HCT116 (cell line): Measurements from ENCODE around the gene DRG2. TPM values are rescaled to one million over a fixed set of nuclear protein-coding genes. Genes with fewer than 3 reads are reported as not detected.

ENCODE experiments used
- ATAC-seq: fragments of 200-7000 bp; cut with Tn5 transposase; 2 replicates; pipeline ENCODE4 v1.9.1; 2020; ENCODE audit warnings: mild to moderate bottlenecking, moderate library complexity
- BruUV-seq: library from RNA; stranded (reverse); fragments of 400-500 nt; replicated peaks from 2 replicates; lab custom pipeline; 2021; lab: Mats Ljungman, UMichigan
- CTCF ChIA-PET: fragments of 300-600 bp; sonication (Branson Sonifier 250); formaldehyde crosslinking; loops from one replicate; lab custom pipeline; 2021; ENCODE audit warnings: antibody characterized with exemption; lab: Charles Lee
- POLR2A ChIA-PET: fragments of 300-600, 350-600 bp; sonication (Branson Sonifier 250); formaldehyde crosslinking; loops from one replicate; lab custom pipeline; 2021; ENCODE audit warnings: antibody characterized with exemption; lab: Charles Lee
- RAD21 ChIA-PET, 2 experiments: fragments of 300-600 bp; sonication (Branson Sonifier 250); formaldehyde crosslinking; loops; one replicate each; lab custom pipeline; 2023; ENCODE audit warnings: low total read pairs in 2 of 2; ENCODE audit not compliant: uncharacterized antibody in 2 of 2, unreplicated experiment in 2 of 2, low non-redundant PET in 1 of 2; lab: Charles Lee
- DNase-seq: peaks from one replicate; pipeline ENCODE4 v3.0.0-alpha.2; 2010; ENCODE audit warnings: low read depth, low spot score
- H2AFZ ChIP-seq: fragments of 200-600 bp; shearing (Covaris generic), sonication (generic); 2 replicates; pipeline ENCODE4 v1.6.1; 2017; ENCODE audit warnings: low read depth, mixed run types, mixed read lengths, antibody characterized with exemption, low read length; ENCODE audit not compliant: poor library complexity, severe bottlenecking
- H3K27ac ChIP-seq: 2 replicates; pipeline ENCODE4 v1.5.1; 2012; ENCODE audit warnings: low read depth, low read length
- H3K27me3 ChIP-seq: fragments of 200-600 bp; sonication (generic); 2 replicates; pipeline ENCODE4 v1.6.1; 2016; ENCODE audit warnings: mixed run types, low read length, mixed read lengths; ENCODE audit not compliant: insufficient read depth
- H3K36me3 ChIP-seq, 2 experiments: fragments of 200-500 bp in 1 of 2; fragments of 200-600 bp in 1 of 2; sonication (Bioruptor generic) in 1 of 2; sonication (generic) in 1 of 2; 2 replicates each; pipeline versions ENCODE4 v1.5.1 to v1.6.1; 2014 to 2016; ENCODE audit warnings: low read length in 2 of 2, inconsistent platforms in 1 of 2, mixed read lengths in 1 of 2, mixed run types in 1 of 2; ENCODE audit not compliant: insufficient read depth in 2 of 2, control insufficient read depth in 1 of 2
- H3K4me1 ChIP-seq, 2 experiments: fragments of 200-600 bp in 1 of 2; sonication (generic) in 1 of 2; 2 replicates each; pipeline versions ENCODE4 v1.5.1 to v1.6.1; 2012 to 2017; ENCODE audit warnings: low read length in 2 of 2, inconsistent platforms in 1 of 2, mild to moderate bottlenecking in 1 of 2, mixed read lengths in 1 of 2, mixed run types in 1 of 2, moderate library complexity in 1 of 2; ENCODE audit not compliant: insufficient read depth in 2 of 2, control insufficient read depth in 1 of 2
- H3K4me2 ChIP-seq: fragments of 200-600 bp; sonication (generic); 2 replicates; pipeline ENCODE4 v1.6.1; 2017; ENCODE audit warnings: mixed run types, low read length, mixed read lengths
- H3K4me3 ChIP-seq, 2 experiments: fragments of 200-600 bp in 1 of 2; sonication (generic) in 1 of 2; replicated peaks in 1 of 2; 2 replicates each; pipeline ENCODE4 v1.5.1; 2011 to 2016; ENCODE audit warnings: low read length in 2 of 2, control low read depth in 1 of 2, low read depth in 1 of 2, mild to moderate bottlenecking in 1 of 2, mixed read lengths in 1 of 2, mixed run types in 1 of 2
- H3K79me2 ChIP-seq: fragments of 200-600 bp; sonication (generic); 2 replicates; pipeline ENCODE4 v1.6.1; 2017; ENCODE audit warnings: mild to moderate bottlenecking, mixed run types, low read length, moderate library complexity, mixed read lengths; ENCODE audit not compliant: insufficient read depth
- H3K9ac ChIP-seq: fragments of 200-600 bp; sonication (generic); 2 replicates; pipeline ENCODE4 v1.6.1; 2016; ENCODE audit warnings: low read length, mixed read lengths
- H3K9me2 ChIP-seq: fragments of 200-600 bp; sonication (generic), shearing (Covaris generic); 2 replicates; pipeline ENCODE4 v1.6.1; 2017; ENCODE audit warnings: mixed run types, mild to moderate bottlenecking, moderate library complexity; ENCODE audit not compliant: insufficient read depth
- H3K9me3 ChIP-seq, 2 experiments: fragments of 200-500 bp in 1 of 2; fragments of 200-600 bp in 1 of 2; sonication (Bioruptor generic) in 1 of 2; sonication (generic) in 1 of 2; 2 replicates each; pipeline ENCODE4 v1.6.1; 2014 to 2017; ENCODE audit warnings: low read length in 2 of 2, mixed read lengths in 2 of 2, inconsistent platforms in 1 of 2, low read depth in 1 of 2, mild to moderate bottlenecking in 1 of 2, mixed run types in 1 of 2, moderate library complexity in 1 of 2; ENCODE audit not compliant: control insufficient read depth in 1 of 2, insufficient read depth in 1 of 2
- H4K20me1 ChIP-seq: fragments of 200-600 bp; sonication (generic), shearing (Covaris generic); 2 replicates; pipeline ENCODE4 v1.6.1; 2017; ENCODE audit warnings: mixed run types, mild to moderate bottlenecking, moderate library complexity; ENCODE audit not compliant: insufficient read depth
- CBX3 ChIP-seq: IDR thresholded peaks from 2 replicates; pipeline ENCODE4 v1.6.1; 2012; ENCODE audit warnings: low read depth
- CEBPB ChIP-seq: IDR thresholded peaks from 2 replicates; pipeline ENCODE4 v1.6.1; 2012; ENCODE audit warnings: low read depth
- EGR1 ChIP-seq: IDR thresholded peaks from 2 replicates; pipeline ENCODE4 v1.6.1; 2012; ENCODE audit warnings: low read depth
- ELF1 ChIP-seq: IDR thresholded peaks from 2 replicates; pipeline ENCODE4 v1.6.1; 2012; ENCODE audit warnings: low read depth, borderline replicate concordance
- EZH2 ChIP-seq: fragments of 200-600 bp; sonication (generic); IDR thresholded peaks from 2 replicates; pipeline ENCODE4 v1.6.1; 2017; ENCODE audit warnings: antibody characterized with exemption, mixed run types
- EZH2phosphoT487 ChIP-seq: fragments of 200-600 bp; IDR thresholded peaks from 2 replicates; pipeline ENCODE4 v1.6.1; 2018; ENCODE audit warnings: antibody characterized with exemption, borderline replicate concordance
- FOSL1 ChIP-seq: IDR thresholded peaks from 2 replicates; pipeline ENCODE4 v1.6.1; 2012; ENCODE audit warnings: low read depth
- MAX ChIP-seq: IDR thresholded peaks from 2 replicates; pipeline ENCODE4 v1.6.1; 2012
- POLR2A ChIP-seq: IDR thresholded peaks from 2 replicates; pipeline ENCODE4 v1.7.0; 2011; ENCODE audit warnings: borderline replicate concordance; ENCODE audit not compliant: insufficient read depth, insufficient read length; ENCODE audit errors: extremely low read depth
- POLR2AphosphoS5 ChIP-seq: IDR thresholded peaks from 2 replicates; pipeline ENCODE4 v1.6.1; 2011; ENCODE audit warnings: mild to moderate bottlenecking, low read depth, low read length, moderate library complexity
- REST ChIP-seq: IDR thresholded peaks from 2 replicates; pipeline ENCODE4 v1.6.1; 2012; ENCODE audit warnings: low read depth
- SIN3A ChIP-seq: IDR thresholded peaks from 2 replicates; pipeline ENCODE4 v1.6.1; 2012; ENCODE audit warnings: low read depth
- SP1 ChIP-seq: IDR thresholded peaks from 2 replicates; pipeline ENCODE4 v1.6.1; 2012; ENCODE audit warnings: low read depth
- ZFX ChIP-seq: fragments of 450-650 bp; IDR thresholded peaks from 2 replicates; pipeline ENCODE4 v1.6.1; 2017
- ZNF274 ChIP-seq: fragments of 200-500 bp; sonication (Bioruptor generic); IDR thresholded peaks from 2 replicates; pipeline ENCODE4 v1.6.1; 2014; ENCODE audit warnings: mild to moderate bottlenecking, low read depth, low read length, inconsistent platforms
- intact Hi-C: fragments of 100-400 bp; cut with micrococcal nuclease; formaldehyde crosslinking; loops from 2 replicates; pipeline ENCODE4 v1.10.0; 2022
- total RNA-seq: library from RNA; stranded (reverse); gene quantifications from one replicate; pipeline ENCODE4 v1.2.1, GENCODE V29; 2021; ENCODE audit not compliant: unreplicated experiment
- TF ChIP-seq, protein P1 (sequence below): IDR thresholded peaks from 2 replicates; pipeline ENCODE4 v1.6.1; 2012
- TF ChIP-seq, protein P2 (sequence below), 3 experiments: fragments of 200-600 bp in 1 of 3; sonication (generic) in 1 of 3; IDR thresholded peaks in 2 of 3; conservative IDR thresholded peaks in 1 of 3; 2 replicates each; pipeline ENCODE4 v1.5.1; 2012 to 2017; ENCODE audit warnings: low read depth in 2 of 3, low read length in 2 of 3, antibody characterized with exemption in 1 of 3, borderline replicate concordance in 1 of 3, control low read depth in 1 of 3, mild to moderate bottlenecking in 1 of 3, mixed read lengths in 1 of 3, mixed run types in 1 of 3, moderate library complexity in 1 of 3; ENCODE audit not compliant: insufficient read depth in 1 of 3

Gene DRG2
- total RNA-seq, 1 experiment from 2014 or later: 41.0 TPM

DNA sequence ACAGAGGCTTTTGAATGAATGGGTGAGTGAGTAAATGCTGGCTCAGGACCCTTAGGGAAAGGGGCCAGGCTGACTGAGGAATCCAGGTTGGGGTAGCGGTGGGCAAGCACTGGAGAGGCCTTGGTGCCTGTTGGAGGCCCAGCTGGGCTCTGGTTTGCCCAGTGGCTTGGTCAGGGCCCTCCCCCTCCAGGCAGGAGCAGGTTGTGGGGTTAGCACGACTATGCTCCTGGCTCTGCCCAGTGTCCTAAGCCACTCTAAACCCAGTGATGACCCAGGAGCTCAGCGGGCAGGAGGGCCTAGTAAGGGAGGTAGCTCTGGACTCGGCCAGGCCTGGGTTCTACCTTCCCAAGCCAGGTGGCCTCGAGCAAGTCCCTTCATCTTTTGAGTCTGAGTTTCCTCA, 28.3 kb downstream of the DRG2 start:
- no peaks in the 10 kb centered on the region for H3K9me2 ChIP-seq
- no peak overlapping the region for H3K4me2 ChIP-seq
- no peak overlapping the region for H3K4me3 ChIP-seq
- no peak overlapping the region for H2AFZ ChIP-seq
- ChIA-PET CTCF (no interaction called here), RAD21 (interaction anchor here in 1 of 2 experiments (0.5 kb wide), 1 partner anchor 37 kb away, joined by 3 read pairs; no protein-coding TSS in a partner anchor), POLR2A (no interaction called here)
- intact Hi-C loops: no loop called here
- no peaks in the 10 kb centered on the region for H4K20me1 ChIP-seq
- TF ChIP-seq POLR2AphosphoS5 (no peak), ELF1 (no peak), MAX (no peak), ZNF274 (no peak), REST (no peak), FOSL1 (no peak), EGR1 (no peak), EZH2 (no peak), EZH2phosphoT487 (no peak), POLR2A (no peak), ZFX (no peak), CEBPB (no peak), SIN3A (no peak), SP1 (no peak), CBX3 (no peak)
- TF ChIP-seq, protein P1, sequence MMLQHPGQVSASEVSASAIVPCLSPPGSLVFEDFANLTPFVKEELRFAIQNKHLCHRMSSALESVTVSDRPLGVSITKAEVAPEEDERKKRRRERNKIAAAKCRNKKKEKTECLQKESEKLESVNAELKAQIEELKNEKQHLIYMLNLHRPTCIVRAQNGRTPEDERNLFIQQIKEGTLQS: no peak
- TF ChIP-seq, protein P2, sequence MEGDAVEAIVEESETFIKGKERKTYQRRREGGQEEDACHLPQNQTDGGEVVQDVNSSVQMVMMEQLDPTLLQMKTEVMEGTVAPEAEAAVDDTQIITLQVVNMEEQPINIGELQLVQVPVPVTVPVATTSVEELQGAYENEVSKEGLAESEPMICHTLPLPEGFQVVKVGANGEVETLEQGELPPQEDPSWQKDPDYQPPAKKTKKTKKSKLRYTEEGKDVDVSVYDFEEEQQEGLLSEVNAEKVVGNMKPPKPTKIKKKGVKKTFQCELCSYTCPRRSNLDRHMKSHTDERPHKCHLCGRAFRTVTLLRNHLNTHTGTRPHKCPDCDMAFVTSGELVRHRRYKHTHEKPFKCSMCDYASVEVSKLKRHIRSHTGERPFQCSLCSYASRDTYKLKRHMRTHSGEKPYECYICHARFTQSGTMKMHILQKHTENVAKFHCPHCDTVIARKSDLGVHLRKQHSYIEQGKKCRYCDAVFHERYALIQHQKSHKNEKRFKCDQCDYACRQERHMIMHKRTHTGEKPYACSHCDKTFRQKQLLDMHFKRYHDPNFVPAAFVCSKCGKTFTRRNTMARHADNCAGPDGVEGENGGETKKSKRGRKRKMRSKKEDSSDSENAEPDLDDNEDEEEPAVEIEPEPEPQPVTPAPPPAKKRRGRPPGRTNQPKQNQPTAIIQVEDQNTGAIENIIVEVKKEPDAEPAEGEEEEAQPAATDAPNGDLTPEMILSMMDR (IDR thresholded peaks at IDR 0.05 in 2 of 3, conservative IDR thresholded peaks at IDR 0.05 in 1 of 3; ENCODE audit: borderline replicate concordance in 1 of 3, insufficient read depth in 1 of 3, low read depth in 2 of 3, low read length in 2 of 3): no peak
- no TSS peak for BruUV-seq
- H3K36me3 ChIP-seq: no peaks in the 10 kb centered on the region
- no peak overlapping the region for H3K27ac ChIP-seq
- H3K4me1 ChIP-seq: no peaks in the 10 kb centered on the region
- no peaks in the 10 kb centered on the region; a peak in 2 of 4 replicates for H3K9me3 ChIP-seq
- H3K9ac ChIP-seq: no peak overlapping the region
- no peak for ATAC-seq
- DNase-seq: no peak
- no peaks in the 10 kb centered on the region for H3K27me3 ChIP-seq
- no peaks in the 10 kb centered on the region for H3K79me2 ChIP-seq
